ENCODE data around the gene TMEM154.

Gene TMEM154

DNA sequence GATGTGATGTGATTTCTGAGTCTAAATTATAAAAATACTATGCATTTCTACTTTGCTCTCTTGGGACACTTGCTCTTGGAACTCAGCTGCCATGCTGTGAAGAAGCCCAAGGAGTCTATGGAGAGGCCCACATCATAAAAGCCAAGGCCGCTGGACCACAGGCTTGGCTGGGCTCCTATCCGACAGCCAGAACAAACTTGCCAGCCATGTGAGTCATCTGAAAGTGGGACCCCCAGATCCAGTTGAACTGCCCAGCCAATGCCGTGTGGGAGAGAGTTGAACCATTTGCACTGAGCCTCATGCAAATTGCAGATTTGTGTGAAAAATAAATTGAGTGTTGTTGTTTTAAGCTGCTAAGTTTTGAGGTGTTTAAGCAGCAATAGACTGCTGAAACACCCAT is 60.2 kb downstream of the TMEM154 start:
- TF ChIP-seq CREB1 (IDR thresholded peaks at IDR 0.05; ENCODE audit: low read depth) (no peak), ZBTB7A (IDR thresholded peaks at IDR 0.05; ENCODE audit: low read depth) (no peak), TAF1 (IDR thresholded peaks at IDR 0.05; ENCODE audit: low read depth) (no peak), EP300 (IDR thresholded peaks at IDR 0.05; ENCODE audit: borderline replicate concordance) (no peak), FOXM1 (IDR thresholded peaks at IDR 0.05; ENCODE audit: borderline replicate concordance, low read depth) (no peak), NFIC (IDR thresholded peaks at IDR 0.05) (no peak), RAD21 (IDR thresholded peaks at IDR 0.05; ENCODE audit: low read depth) (no peak), CEBPB (IDR thresholded peaks at IDR 0.05) (no peak), EGR1 (IDR thresholded peaks at IDR 0.05) (no peak), YY1 (IDR thresholded peaks at IDR 0.05; ENCODE audit: low read depth) (no peak), TEAD4 (IDR thresholded peaks at IDR 0.05) (no peak), TCF12 (IDR thresholded peaks at IDR 0.05; ENCODE audit: low read depth) (no peak)
- TF ChIP-seq, protein P1, sequence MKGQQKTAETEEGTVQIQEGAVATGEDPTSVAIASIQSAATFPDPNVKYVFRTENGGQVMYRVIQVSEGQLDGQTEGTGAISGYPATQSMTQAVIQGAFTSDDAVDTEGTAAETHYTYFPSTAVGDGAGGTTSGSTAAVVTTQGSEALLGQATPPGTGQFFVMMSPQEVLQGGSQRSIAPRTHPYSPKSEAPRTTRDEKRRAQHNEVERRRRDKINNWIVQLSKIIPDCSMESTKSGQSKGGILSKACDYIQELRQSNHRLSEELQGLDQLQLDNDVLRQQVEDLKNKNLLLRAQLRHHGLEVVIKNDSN (IDR thresholded peaks at IDR 0.05) = no peak
- TF ChIP-seq, protein P2, sequence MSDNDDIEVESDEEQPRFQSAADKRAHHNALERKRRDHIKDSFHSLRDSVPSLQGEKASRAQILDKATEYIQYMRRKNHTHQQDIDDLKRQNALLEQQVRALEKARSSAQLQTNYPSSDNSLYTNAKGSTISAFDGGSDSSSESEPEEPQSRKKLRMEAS (IDR thresholded peaks at IDR 0.05) = no peak
- TF ChIP-seq, protein P3, sequence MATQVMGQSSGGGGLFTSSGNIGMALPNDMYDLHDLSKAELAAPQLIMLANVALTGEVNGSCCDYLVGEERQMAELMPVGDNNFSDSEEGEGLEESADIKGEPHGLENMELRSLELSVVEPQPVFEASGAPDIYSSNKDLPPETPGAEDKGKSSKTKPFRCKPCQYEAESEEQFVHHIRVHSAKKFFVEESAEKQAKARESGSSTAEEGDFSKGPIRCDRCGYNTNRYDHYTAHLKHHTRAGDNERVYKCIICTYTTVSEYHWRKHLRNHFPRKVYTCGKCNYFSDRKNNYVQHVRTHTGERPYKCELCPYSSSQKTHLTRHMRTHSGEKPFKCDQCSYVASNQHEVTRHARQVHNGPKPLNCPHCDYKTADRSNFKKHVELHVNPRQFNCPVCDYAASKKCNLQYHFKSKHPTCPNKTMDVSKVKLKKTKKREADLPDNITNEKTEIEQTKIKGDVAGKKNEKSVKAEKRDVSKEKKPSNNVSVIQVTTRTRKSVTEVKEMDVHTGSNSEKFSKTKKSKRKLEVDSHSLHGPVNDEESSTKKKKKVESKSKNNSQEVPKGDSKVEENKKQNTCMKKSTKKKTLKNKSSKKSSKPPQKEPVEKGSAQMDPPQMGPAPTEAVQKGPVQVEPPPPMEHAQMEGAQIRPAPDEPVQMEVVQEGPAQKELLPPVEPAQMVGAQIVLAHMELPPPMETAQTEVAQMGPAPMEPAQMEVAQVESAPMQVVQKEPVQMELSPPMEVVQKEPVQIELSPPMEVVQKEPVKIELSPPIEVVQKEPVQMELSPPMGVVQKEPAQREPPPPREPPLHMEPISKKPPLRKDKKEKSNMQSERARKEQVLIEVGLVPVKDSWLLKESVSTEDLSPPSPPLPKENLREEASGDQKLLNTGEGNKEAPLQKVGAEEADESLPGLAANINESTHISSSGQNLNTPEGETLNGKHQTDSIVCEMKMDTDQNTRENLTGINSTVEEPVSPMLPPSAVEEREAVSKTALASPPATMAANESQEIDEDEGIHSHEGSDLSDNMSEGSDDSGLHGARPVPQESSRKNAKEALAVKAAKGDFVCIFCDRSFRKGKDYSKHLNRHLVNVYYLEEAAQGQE (IDR thresholded peaks at IDR 0.05; ENCODE audit: low read depth) = no peak

DNA sequence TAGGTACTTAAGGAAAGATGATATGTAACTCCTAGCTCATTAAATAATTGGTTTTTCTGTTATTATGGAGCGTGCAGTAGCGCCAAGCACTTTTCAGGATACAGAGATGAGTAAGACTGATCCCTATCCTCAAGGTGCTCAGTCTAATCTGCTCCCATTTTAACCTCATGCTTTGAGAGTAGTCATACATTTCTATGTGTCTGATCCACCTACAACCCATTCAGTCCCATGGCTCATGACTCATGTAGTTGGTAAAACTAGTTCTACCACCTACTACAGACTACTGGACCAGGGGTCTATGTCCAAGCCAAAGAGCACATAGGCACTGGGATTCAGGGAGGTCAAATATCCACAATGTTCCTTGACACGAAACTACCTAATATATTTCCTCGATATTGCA is 60.8 kb downstream of the TMEM154 start:
- TF ChIP-seq EGR1 (IDR thresholded peaks at IDR 0.05) = no peak
- no peak for TF ChIP-seq FOXM1 (IDR thresholded peaks at IDR 0.05; ENCODE audit: borderline replicate concordance, low read depth)
- TF ChIP-seq TCF12 (IDR thresholded peaks at IDR 0.05; ENCODE audit: low read depth) = no peak
- TF ChIP-seq TAF1 (IDR thresholded peaks at IDR 0.05; ENCODE audit: low read depth) = no peak
- TF ChIP-seq, protein P1 (IDR thresholded peaks at IDR 0.05) = no peak
- no peak for TF ChIP-seq TEAD4 (IDR thresholded peaks at IDR 0.05)
- TF ChIP-seq YY1 (IDR thresholded peaks at IDR 0.05; ENCODE audit: low read depth) = no peak
- TF ChIP-seq RAD21 (IDR thresholded peaks at IDR 0.05; ENCODE audit: low read depth) = no peak
- no peak for TF ChIP-seq CREB1 (IDR thresholded peaks at IDR 0.05; ENCODE audit: low read depth)
- no peak for TF ChIP-seq NFIC (IDR thresholded peaks at IDR 0.05)
- no peak for TF ChIP-seq CEBPB (IDR thresholded peaks at IDR 0.05)
- no peak for TF ChIP-seq EP300 (IDR thresholded peaks at IDR 0.05; ENCODE audit: borderline replicate concordance)
- no peak for TF ChIP-seq ZBTB7A (IDR thresholded peaks at IDR 0.05; ENCODE audit: low read depth)
- TF ChIP-seq, protein P2 (IDR thresholded peaks at IDR 0.05) = no peak
- TF ChIP-seq, protein P3 (IDR thresholded peaks at IDR 0.05; ENCODE audit: low read depth) = no peak

DNA sequence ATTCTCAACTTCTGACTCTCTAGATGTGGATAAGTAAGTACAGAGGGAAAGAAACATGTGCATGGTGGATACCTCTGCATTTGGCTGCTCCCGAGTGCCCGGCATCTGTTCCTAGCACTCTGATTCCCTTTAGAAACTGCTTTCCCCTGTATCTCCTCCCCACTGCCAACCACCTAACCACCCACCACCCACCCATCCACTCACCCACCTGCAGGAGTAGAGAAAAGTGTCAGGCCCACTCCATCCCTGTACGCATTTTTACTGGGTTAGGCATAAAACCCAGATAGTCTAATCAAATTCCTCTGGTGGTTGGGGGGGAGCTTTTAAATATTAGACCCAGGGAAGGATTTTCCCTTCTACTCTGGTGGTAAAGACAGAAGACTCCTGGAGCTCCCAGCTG is 63.0 kb downstream of the TMEM154 start:
- no peak for TF ChIP-seq TAF1 (IDR thresholded peaks at IDR 0.05; ENCODE audit: low read depth)
- TF ChIP-seq, protein P2 (IDR thresholded peaks at IDR 0.05) = no peak
- TF ChIP-seq NFIC (IDR thresholded peaks at IDR 0.05) = no peak
- no peak for TF ChIP-seq EGR1 (IDR thresholded peaks at IDR 0.05)
- TF ChIP-seq, protein P3 (IDR thresholded peaks at IDR 0.05; ENCODE audit: low read depth) = no peak
- TF ChIP-seq TEAD4 (IDR thresholded peaks at IDR 0.05) = no peak
- TF ChIP-seq, protein P1 (IDR thresholded peaks at IDR 0.05) = no peak
- no peak for TF ChIP-seq ZBTB7A (IDR thresholded peaks at IDR 0.05; ENCODE audit: low read depth)
- TF ChIP-seq FOXM1 (IDR thresholded peaks at IDR 0.05; ENCODE audit: borderline replicate concordance, low read depth) = no peak
- TF ChIP-seq YY1 (IDR thresholded peaks at IDR 0.05; ENCODE audit: low read depth) = no peak
- TF ChIP-seq CEBPB (IDR thresholded peaks at IDR 0.05) = no peak
- TF ChIP-seq EP300 (IDR thresholded peaks at IDR 0.05; ENCODE audit: borderline replicate concordance) = no peak
- no peak for TF ChIP-seq TCF12 (IDR thresholded peaks at IDR 0.05; ENCODE audit: low read depth)
- no peak for TF ChIP-seq CREB1 (IDR thresholded peaks at IDR 0.05; ENCODE audit: low read depth)
- TF ChIP-seq RAD21 (IDR thresholded peaks at IDR 0.05; ENCODE audit: low read depth) = no peak

Measured in Ishikawa (cell line).